ENCODE results near the gene IQCF5.

- TF ChIP-seq, protein P1, sequence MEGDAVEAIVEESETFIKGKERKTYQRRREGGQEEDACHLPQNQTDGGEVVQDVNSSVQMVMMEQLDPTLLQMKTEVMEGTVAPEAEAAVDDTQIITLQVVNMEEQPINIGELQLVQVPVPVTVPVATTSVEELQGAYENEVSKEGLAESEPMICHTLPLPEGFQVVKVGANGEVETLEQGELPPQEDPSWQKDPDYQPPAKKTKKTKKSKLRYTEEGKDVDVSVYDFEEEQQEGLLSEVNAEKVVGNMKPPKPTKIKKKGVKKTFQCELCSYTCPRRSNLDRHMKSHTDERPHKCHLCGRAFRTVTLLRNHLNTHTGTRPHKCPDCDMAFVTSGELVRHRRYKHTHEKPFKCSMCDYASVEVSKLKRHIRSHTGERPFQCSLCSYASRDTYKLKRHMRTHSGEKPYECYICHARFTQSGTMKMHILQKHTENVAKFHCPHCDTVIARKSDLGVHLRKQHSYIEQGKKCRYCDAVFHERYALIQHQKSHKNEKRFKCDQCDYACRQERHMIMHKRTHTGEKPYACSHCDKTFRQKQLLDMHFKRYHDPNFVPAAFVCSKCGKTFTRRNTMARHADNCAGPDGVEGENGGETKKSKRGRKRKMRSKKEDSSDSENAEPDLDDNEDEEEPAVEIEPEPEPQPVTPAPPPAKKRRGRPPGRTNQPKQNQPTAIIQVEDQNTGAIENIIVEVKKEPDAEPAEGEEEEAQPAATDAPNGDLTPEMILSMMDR (IDR thresholded peaks at IDR 0.05): no peak
- TF ChIP-seq POLR2AphosphoS5 (IDR thresholded peaks at IDR 0.05) (no peak), EP300 (IDR thresholded peaks at IDR 0.05; ENCODE audit: low read depth) (no peak), POLR2A (IDR thresholded peaks at IDR 0.05) (no peak)
Observed at GRCh38 chr3:51908026-51908425, 32.6 kb upstream of the IQCF5 start.

Data from transverse colon (tissue), 4 donors.